HG02588 (cell line): ENCODE data around the gene DDX24.

Experiments used
- ATAC-seq: cut with Tn5 transposase; IDR thresholded peaks from one replicate; pipeline ENCODE4 v1.9.1; 2021; ENCODE audit warnings: mild to moderate bottlenecking, moderate library complexity; ENCODE audit not compliant: unreplicated experiment

DDX24 gene

GRCh38 chr14:94114589-94115057 is 33.6 kb upstream of the DDX24 start:
- ATAC-seq = no peak

- ATAC-seq = no peak
Observed at GRCh38 chr14:94113908-94114588, 33.0 kb upstream of the DDX24 start.

- ATAC-seq = no peak
Observed at GRCh38 chr14:94113490-94113889, 32.5 kb upstream of the DDX24 start.

DNA sequence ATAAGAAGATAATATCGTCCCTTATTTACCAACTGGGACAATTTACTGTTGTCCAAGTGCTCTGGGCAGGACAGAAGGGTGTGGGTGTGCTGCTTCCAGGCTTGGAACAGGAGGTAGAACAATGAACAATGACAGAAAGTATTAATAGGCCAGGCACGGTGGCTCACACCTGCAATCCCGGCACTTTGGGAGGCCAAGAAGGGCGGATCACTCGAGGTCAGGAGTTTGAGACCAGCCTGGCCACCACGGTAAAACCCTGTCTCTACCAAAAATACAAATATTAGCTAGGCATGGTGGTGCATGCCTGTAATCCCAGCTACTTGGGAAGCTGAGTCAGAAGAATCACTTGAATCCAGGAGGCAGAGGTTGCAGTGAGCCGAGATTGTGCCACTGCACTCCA is 32.1 kb upstream of the DDX24 start:
- ATAC-seq = no peak

- no peak for ATAC-seq
Observed at GRCh38 chr14:94112513-94113063, 31.6 kb upstream of the DDX24 start.

DNA sequence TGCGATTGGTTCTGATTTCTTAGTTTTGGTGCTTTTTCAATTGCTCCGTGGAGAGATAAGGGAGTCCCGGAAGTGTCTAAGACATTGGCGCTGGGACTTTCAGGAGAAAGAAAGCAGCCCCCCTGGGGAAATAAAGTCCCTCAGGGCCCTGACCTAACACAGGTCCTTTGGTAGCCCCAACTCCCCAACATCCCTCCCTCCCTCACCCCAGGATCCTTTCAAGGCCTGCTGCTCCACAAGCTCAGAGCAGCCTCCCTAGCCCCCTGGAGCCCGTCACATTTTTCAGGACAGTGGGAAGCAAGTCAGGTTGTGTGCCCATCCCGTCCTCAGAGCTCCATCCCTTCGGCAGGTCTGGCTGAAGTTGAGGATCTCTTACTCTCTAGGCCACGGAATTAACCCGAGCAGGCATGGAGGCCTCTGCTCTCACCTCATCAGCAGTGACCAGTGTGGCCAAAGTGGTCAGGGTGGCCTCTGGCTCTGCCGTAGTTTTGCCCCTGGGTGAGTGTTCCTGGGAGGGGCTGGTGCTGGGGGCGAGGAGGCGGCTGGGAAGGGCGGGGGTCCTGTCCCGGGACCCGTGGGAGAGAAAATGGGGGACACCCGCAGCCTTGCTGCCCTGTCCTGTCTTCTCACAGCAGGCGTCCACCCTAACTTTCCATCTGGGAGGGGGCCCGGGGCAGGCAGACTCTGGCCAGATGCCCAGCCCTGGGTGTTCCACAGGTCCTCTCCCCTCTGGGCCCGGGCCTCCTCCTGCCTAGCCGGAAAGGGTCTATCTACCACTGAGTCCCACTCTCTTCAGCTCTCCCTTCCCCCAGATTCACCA is 30.5 kb upstream of the DDX24 start:
- ATAC-seq = no peak

DNA sequence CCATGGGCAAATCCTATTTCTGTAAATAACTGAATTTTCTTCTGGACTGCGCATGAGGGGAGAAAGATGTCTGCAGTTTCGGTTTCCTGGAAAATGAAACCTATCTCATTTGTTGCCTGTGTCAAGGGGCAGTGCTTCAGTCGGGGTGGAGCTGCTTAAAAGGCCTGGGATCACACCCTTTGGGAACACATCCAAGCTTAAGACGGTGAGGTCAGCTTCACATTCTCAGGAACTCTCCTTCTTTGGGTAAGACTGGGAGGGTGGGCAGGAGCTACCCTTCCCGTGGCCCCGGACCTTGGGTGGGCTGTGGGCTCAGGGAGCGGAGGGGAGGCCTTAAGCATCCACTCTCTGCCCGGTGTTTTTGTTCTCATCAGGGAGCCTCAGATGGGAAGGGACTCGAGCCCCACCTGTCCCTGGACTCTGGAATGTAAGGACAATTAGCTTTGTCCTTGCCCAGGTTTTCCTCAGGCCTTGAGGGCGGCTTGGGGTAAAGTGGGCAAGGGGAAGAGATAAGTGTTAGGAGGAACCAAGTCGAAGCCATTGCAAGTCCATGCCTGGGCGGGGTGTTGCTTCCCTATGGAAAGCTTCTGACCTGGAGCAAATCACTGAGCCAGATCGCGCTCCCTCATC is 29.7 kb upstream of the DDX24 start, which contains the start of gene IFI27:
Gene IFI27 (plus strand): TSS at position 185 of the 630 bp plus-strand sequence.
- ATAC-seq = no peak

- ATAC-seq = no peak
Observed at GRCh38 chr14:94109915-94110250, 28.9 kb upstream of the DDX24 start.

DNA sequence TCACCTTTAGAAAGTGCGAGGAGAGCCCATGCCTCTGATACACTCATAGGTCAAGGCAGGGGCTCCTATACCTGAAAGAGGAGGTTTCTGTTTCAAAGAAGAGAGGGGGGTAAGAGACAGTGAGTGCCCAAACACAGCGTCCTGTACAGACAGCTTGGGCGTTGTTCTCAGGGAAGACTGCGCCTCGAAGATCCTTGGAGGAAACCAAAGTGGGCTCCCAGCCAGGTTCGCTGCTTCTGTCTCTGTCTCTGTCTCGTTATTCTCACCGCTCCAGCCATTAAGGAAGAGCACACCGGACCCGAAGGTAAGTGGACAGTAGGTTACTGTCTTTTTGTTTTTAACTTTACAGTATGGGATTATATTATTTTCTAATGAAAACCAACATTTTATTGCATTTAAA is 23.7 kb upstream of the DDX24 start:
- no peak for ATAC-seq

- ATAC-seq = no peak
Observed at GRCh38 chr14:94103554-94104150, 22.6 kb upstream of the DDX24 start.

DNA sequence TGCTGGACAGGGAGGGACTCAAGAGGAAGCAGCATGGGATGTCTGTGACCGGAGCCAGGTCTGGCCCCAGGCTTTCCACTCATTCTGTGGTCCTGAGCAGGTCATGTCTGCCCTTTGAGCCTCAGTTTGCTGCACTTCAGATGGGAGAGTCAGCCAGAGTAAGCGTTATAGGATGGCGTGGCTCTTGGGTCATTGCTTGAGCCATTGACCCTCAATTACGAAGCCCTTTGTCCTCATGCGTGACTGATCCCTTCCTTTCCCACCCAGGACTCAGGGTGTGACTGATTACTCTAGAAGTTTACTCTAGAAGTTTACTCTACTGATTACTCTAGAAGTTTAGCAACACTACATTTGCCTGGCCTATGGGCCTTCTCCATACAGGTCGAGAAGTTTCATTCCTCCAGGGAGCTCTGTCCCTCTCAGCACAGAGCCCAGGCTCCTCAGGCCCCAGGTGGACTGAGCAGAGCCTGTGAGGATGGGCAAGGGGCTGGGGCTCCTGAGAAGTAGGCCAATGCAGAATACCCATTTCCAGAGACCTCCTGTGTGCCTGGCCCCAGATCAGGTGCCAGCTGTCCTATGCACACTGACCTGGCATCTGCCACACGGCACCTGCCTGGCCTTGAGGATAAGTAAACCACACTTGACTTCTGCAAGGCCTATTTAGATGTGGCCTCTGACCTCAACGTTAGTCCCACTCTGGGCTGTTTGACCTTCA is 21.9 kb upstream of the DDX24 start:
- no peak for ATAC-seq

DNA sequence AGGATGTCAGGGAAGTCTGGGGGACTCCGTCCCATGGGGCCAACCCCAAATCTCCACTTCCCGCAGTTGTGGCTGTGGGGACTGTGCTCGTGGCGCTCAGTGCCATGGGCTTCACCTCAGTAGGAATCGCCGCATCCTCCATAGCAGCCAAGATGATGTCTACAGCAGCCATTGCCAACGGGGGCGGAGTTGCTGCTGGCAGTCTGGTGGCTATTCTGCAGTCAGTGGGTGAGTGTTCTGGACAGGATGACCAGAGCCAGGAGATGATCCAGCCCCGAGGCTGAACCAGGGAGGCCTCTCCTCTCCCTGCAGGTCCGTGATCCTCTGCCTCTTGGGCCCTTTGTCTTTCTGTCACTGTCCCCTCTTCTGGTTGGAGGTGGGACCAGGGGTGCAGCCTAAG is 20.7 kb upstream of the DDX24 start:
- ATAC-seq = no peak

DNA sequence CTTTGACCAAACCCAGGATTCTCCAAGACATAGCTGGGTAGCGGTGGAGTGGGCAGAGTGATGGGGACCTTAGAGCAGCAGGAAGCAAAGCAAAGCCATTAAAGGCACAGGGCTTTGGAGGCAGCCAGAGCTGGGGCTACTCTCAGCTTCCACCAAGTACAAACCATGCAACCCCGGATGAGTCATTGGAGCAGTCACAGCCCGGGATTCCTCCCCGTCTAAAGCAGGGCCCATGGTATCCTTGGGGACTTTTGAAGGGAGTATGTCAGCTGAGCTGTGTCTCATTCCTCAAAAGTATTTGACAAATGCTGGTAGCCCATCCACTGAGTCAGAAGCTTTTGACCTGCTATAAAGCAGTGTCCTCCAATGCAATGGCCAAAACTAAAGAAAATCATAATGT is 19.8 kb upstream of the DDX24 start:
- no peak for ATAC-seq

DNA sequence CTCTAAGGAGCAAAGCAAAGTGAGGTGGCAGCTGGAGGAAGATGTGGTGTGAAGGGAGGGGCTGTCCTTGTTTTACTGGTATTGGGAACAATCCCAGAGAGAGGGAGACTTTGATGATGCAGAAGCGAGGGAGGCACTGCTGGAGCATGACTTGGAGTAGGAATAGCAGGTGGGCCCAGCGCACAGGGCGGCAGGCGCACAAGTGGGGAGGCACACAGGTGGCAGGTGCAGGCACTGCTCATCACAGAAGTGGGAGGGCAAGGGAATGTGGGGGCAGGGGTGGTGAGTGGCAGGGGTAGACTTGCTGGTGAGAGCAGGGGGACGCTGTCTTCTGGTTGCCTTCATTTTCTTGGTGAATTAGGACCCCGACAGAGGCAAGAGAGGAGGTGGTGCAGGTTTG is 18.0 kb upstream of the DDX24 start:
- ATAC-seq = no peak

- ATAC-seq = no peak
Observed at GRCh38 chr14:94098326-94098992, 17.5 kb upstream of the DDX24 start.

DNA sequence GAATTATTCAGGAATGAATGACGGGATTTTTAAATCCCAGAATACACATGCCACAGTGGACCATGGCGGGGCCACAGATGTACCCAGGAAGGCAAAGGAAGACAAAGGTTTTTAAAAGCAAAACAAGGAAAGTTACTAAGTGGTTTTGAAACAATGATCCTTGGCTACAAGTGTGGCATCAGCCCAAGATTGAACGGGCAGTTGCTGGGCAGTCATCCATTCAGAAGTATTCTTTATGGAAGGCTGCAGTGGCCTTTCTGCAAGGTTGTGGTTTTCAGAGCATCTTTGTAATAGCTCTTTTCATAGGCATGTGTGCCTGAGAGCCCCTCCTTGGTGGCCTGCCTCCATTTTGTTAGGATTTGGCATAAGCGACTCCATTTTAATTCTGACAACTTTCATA is 16.1 kb upstream of the DDX24 start:
- ATAC-seq = no peak

DNA sequence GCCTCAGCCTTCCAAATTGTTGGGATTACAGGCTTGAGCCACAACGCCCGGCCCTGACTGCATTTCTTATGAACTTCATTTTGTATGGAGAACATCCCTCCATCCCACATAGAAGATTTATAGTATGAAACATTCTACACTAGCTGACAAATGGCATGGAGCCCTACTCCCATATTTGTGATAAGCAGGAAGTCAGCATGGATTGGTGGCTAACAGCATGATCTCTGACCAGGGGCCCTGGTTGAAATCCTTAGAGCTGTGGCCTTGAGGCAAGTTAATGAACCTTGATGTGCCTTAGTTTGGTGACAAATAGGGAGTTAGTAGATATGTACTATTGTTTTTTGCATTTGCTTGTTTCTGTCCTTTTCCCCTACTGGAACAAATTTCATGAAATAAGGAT is 12.4 kb upstream of the DDX24 start:
- no peak for ATAC-seq

- no peak for ATAC-seq
Observed at GRCh38 chr14:94089479-94089878, 8.5 kb upstream of the DDX24 start.

DNA sequence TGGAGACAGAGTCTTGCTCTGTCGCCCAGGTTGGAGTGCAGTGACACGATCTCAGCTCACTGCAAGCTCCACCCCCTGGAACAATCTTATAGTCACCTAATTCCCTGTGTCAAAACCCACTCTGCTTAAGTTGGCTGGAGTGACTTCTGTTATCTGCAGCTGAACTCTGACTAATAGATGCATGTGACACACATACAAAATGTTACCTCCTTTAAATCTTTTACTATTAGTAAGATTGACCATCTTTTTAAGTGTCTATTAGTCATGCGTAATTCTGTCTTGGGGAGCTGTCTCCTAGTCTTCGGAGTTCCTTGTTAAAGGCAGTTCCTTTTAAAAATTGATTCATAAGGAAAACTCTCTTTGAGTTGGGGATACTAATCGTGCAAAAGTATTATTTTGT is 7.5 kb upstream of the DDX24 start:
- no peak for ATAC-seq

- no peak for ATAC-seq
Observed at GRCh38 chr14:94087891-94088290, 6.9 kb upstream of the DDX24 start.
